IMR-90 (cell line): ENCODE results near the gene KLF7. TPM values are rescaled to one million over a fixed set of nuclear protein-coding genes. Genes with fewer than 3 reads are reported as not detected.

ENCODE experiments used
- ATAC-seq: fragments of 200-7000 bp; cut with Tn5 transposase; 2 replicates; pipeline ENCODE4 v1.9.1; 2020; ENCODE audit warnings: low read depth, mild to moderate bottlenecking, moderate library complexity
- BruUV-seq: library from RNA; stranded (reverse); fragments of 400-500 nt; replicated peaks from 2 replicates; lab custom pipeline; 2021; lab: Mats Ljungman, UMichigan
- CTCF ChIA-PET: fragments of 300-600 bp; formaldehyde crosslinking; extraction: SDS; loops from one replicate; lab custom pipeline; 2021; ENCODE audit warnings: antibody characterized with exemption; lab: Yijun Ruan, JAX
- POLR2A ChIA-PET: fragments of 300-600 bp; sonication (Branson Sonifier 250); formaldehyde crosslinking; loops from one replicate; lab custom pipeline; 2022; ENCODE audit warnings: antibody characterized with exemption; ENCODE audit not compliant: unreplicated experiment; lab: Charles Lee
- DNase-seq: peaks from one replicate; pipeline ENCODE4 v3.0.0; 2013
- H2AFZ ChIP-seq: replicated peaks from 2 replicates; pipeline ENCODE3; 2013; ENCODE audit warnings: low read length, mild to moderate bottlenecking; ENCODE audit not compliant: poor library complexity
- H2AK5ac ChIP-seq: 2 replicates; pipeline ENCODE4 v1.6.1; 2013; ENCODE audit warnings: low read depth, low read length, inconsistent platforms
- H2AK9ac ChIP-seq: replicated peaks from 2 replicates; pipeline ENCODE3; 2013; ENCODE audit warnings: mild to moderate bottlenecking, low read depth, low read length, moderate library complexity; ENCODE audit not compliant: poor library complexity
- H2BK120ac ChIP-seq: 2 replicates; pipeline ENCODE4 v1.6.1; 2013; ENCODE audit warnings: low read depth, low read length, inconsistent platforms
- H2BK15ac ChIP-seq: 3 replicates; pipeline ENCODE4 v1.6.1; 2013; ENCODE audit warnings: low read depth, low read length, inconsistent platforms
- H2BK20ac ChIP-seq: 2 replicates; pipeline ENCODE4 v1.6.1; 2013; ENCODE audit warnings: low read depth, mild to moderate bottlenecking, inconsistent platforms, low read length, moderate library complexity
- H2BK5ac ChIP-seq: 2 replicates; pipeline ENCODE4 v1.6.1; 2013; ENCODE audit warnings: mild to moderate bottlenecking, low read depth, low read length, inconsistent platforms; ENCODE audit not compliant: poor library complexity, severe bottlenecking
- H3K14ac ChIP-seq: replicated peaks from 2 replicates; pipeline ENCODE4 v1.6.1; 2013; ENCODE audit warnings: low read depth, low read length, inconsistent platforms
- H3K18ac ChIP-seq: 2 replicates; pipeline ENCODE4 v1.6.1; 2013; ENCODE audit warnings: low read depth, low read length, control low read depth
- H3K23ac ChIP-seq: 2 replicates; pipeline ENCODE4 v1.6.1; 2013; ENCODE audit warnings: low read depth, low read length, inconsistent platforms
- H3K27ac ChIP-seq: 2 replicates; pipeline ENCODE4 v1.5.1; 2013; ENCODE audit warnings: mild to moderate bottlenecking, control low read depth, low read length; ENCODE audit not compliant: insufficient read depth
- H3K27me3 ChIP-seq: 2 replicates; pipeline ENCODE4 v1.6.1; 2013; ENCODE audit warnings: low read length; ENCODE audit not compliant: control insufficient read depth, insufficient read depth
- H3K36me3 ChIP-seq: 2 replicates; pipeline ENCODE4 v1.6.1; 2013; ENCODE audit warnings: low read length, mixed read lengths; ENCODE audit not compliant: control insufficient read depth, insufficient read depth
- H3K4ac ChIP-seq: 2 replicates; pipeline ENCODE4 v1.6.1; 2013; ENCODE audit warnings: low read depth, low read length, inconsistent platforms
- H3K4me1 ChIP-seq: 2 replicates; pipeline ENCODE4 v1.6.1; 2013; ENCODE audit warnings: low read length, mixed read lengths; ENCODE audit not compliant: control insufficient read depth, insufficient read depth
- H3K4me2 ChIP-seq: 2 replicates; pipeline ENCODE4 v1.6.1; 2013; ENCODE audit warnings: low read depth, mild to moderate bottlenecking, control low read depth, low read length, moderate library complexity
- H3K4me3 ChIP-seq: 2 replicates; pipeline ENCODE4 v1.5.1; 2013; ENCODE audit warnings: low read depth, mild to moderate bottlenecking, control low read depth, low read length, moderate library complexity; ENCODE audit not compliant: insufficient read depth
- H3K56ac ChIP-seq: 2 replicates; pipeline ENCODE4 v1.6.1; 2013; ENCODE audit warnings: low read length, inconsistent platforms; ENCODE audit not compliant: insufficient read depth; ENCODE audit errors: extremely low read depth
- H3K79me1 ChIP-seq, 2 experiments: 2 replicates each; pipeline ENCODE4 v1.6.1; 2013; ENCODE audit warnings: low read length in 2 of 2, inconsistent platforms in 1 of 2, low read depth in 1 of 2
- H3K9ac ChIP-seq: 2 replicates; pipeline ENCODE4 v1.6.1; 2013; ENCODE audit warnings: low read depth, low read length, control low read depth
- H3K9me1 ChIP-seq: 2 replicates; pipeline ENCODE4 v1.6.1; 2013; ENCODE audit warnings: low read length, inconsistent platforms; ENCODE audit not compliant: insufficient read depth
- H3K9me3 ChIP-seq: 2 replicates; pipeline ENCODE4 v1.6.1; 2013; ENCODE audit warnings: low read length; ENCODE audit not compliant: control insufficient read depth, insufficient read depth
- H4K20me1 ChIP-seq: 2 replicates; pipeline ENCODE4 v1.6.1; 2013; ENCODE audit warnings: low read length, inconsistent platforms; ENCODE audit not compliant: insufficient read depth
- H4K5ac ChIP-seq: 2 replicates; pipeline ENCODE4 v1.6.1; 2013; ENCODE audit warnings: mild to moderate bottlenecking, low read depth, low read length, control low read depth
- H4K8ac ChIP-seq, 2 experiments: 2 replicates each; pipeline ENCODE4 v1.6.1; 2013; ENCODE audit warnings: low read depth in 2 of 2, low read length in 2 of 2, control low read depth in 1 of 2, inconsistent platforms in 1 of 2
- H4K91ac ChIP-seq: 2 replicates; pipeline ENCODE4 v1.6.1; 2013; ENCODE audit warnings: low read depth, low read length, inconsistent platforms; ENCODE audit not compliant: insufficient read depth
- RCOR1 ChIP-seq: IDR thresholded peaks from 2 replicates; pipeline ENCODE4 v1.6.1; 2012; ENCODE audit warnings: mild to moderate bottlenecking, low read length, improper control_type of control experiment; ENCODE audit not compliant: insufficient replicate concordance
- RFX5 ChIP-seq: IDR thresholded peaks from 2 replicates; pipeline ENCODE4 v1.8.0; 2012; ENCODE audit warnings: low read depth, mild to moderate bottlenecking, low read length, moderate library complexity
- WGBS, 2 experiments: methylation state at CpG; one replicate each; pipeline versions ENCODE4 v1.1.5 to v1.1.7; 2013; ENCODE audit warnings: missing lambda C conversion rate in 2 of 2; ENCODE audit not compliant: insufficient read length in 1 of 2; ENCODE audit errors: extremely low coverage in 2 of 2; 5-methylcytosine and 5-hydroxymethylcytosine counted together
- dilution Hi-C: fragments of 300-500 bp; cut with HindIII; formaldehyde crosslinking; loops from one replicate; pipeline ENCODE4 v1.14.3; 2018; ENCODE audit warnings: low sequenced_read_pairs; ENCODE audit not compliant: unreplicated experiment
- in situ Hi-C: fragments of 300-500 bp; cut with MboI; formaldehyde crosslinking; loops from 3 replicates; pipeline ENCODE4 v1.14.3; 2019; ENCODE audit warnings: low sequenced_read_pairs, inconsistent platforms, mixed read lengths
- intact Hi-C: fragments of 100-400 bp; cut with micrococcal nuclease; formaldehyde crosslinking; loops from 2 replicates; pipeline ENCODE4 v1.10.0; 2022
- polyA plus RNA-seq, 3 experiments: library from polyadenylated mRNA; depleted of rRNA; stranded (reverse); fragments of >200 nt; gene quantifications; 2 replicates each; pipeline ENCODE4 v1.2.3, GENCODE V29; 2012; ENCODE audit warnings: low replicate concordance in 1 of 3
- total RNA-seq: library from RNA; depleted of rRNA; stranded (reverse); fragments of >200 nt; gene quantifications from 2 replicates; pipeline ENCODE4 v1.2.3, GENCODE V29; 2012

KLF7 gene
- total and polyA plus RNA-seq, 2 of the 4 experiments (the other 2 are of a cell fraction) = 23.1 to 28.5 TPM

- BruUV-seq = no TSS peak
- H2BK5ac ChIP-seq = no peak overlapping the region
- dilution Hi-C loops (no loop called here), in situ Hi-C loops (no loop called here), intact Hi-C loops (no loop called here)
- H2BK120ac ChIP-seq = no peak overlapping the region
- no peaks in the 10 kb centered on the region for H3K27me3 ChIP-seq
- H4K91ac ChIP-seq = no peak overlapping the region
- H3K4me2 ChIP-seq = no peak overlapping the region
- no peak overlapping the region for H4K8ac ChIP-seq
- no peak overlapping the region for H4K5ac ChIP-seq
- no peak overlapping the region for H3K23ac ChIP-seq
- H3K56ac ChIP-seq = no peak overlapping the region
- H2AFZ ChIP-seq = no peak overlapping the region
- ATAC-seq (no peak), DNase-seq (no peak)
- no peak overlapping the region for H3K4ac ChIP-seq
- peaks cover 42% of the 10 kb centered on the region for H3K9me1 ChIP-seq
- peaks cover 95% of the 10 kb centered on the region for H4K20me1 ChIP-seq
- TF ChIP-seq RFX5 (no peak), RCOR1 (no peak)
- H3K9me3 ChIP-seq = no peaks in the 10 kb centered on the region
- H3K9ac ChIP-seq = no peak overlapping the region
- H3K27ac ChIP-seq = no peak overlapping the region
- no peak overlapping the region for H3K14ac ChIP-seq
- no peak overlapping the region for H2BK20ac ChIP-seq
- CTCF ChIA-PET = no interaction called here
- no CpG with 5 or more reads among the region's 4 CpGs for WGBS, 2 experiments
- no peak overlapping the region for H2AK5ac ChIP-seq
- POLR2A ChIA-PET = no interaction called here
- H3K79me1 ChIP-seq = peaks cover 13 to 89% of the 10 kb centered on the region in 2 experiments
- H2BK15ac ChIP-seq = no peak overlapping the region
- no peak overlapping the region for H2AK9ac ChIP-seq
- H3K18ac ChIP-seq = no peak overlapping the region
- H3K4me3 ChIP-seq = no peak overlapping the region
- H3K36me3 ChIP-seq = peaks cover 6% of the 10 kb centered on the region; the same call in 1 of the 2 replicates
- peaks cover 36% of the 10 kb centered on the region for H3K4me1 ChIP-seq
These were observed 26.2 kb downstream of the KLF7 start for GRCh38 chr2:207139552-207139951.
